H9 (cell line): ENCODE data around the gene TTC23L. TPM values are rescaled to one million over a fixed set of nuclear protein-coding genes. Genes with fewer than 3 reads are reported as not detected.

Experiments
- DNase-seq: peaks from one replicate; pipeline ENCODE4 v3.0.0-alpha.2; 2017
- H2AFZ ChIP-seq: one replicate; pipeline ENCODE4 v1.6.1; 2013; ENCODE audit warnings: mild to moderate bottlenecking, low read length, control low read depth, moderate library complexity
- H2AK5ac ChIP-seq: 2 replicates; pipeline ENCODE4 v1.6.1; 2013; ENCODE audit warnings: low read length, control low read depth, mixed read lengths; ENCODE audit not compliant: insufficient read length
- H2BK120ac ChIP-seq: one replicate; pipeline ENCODE4 v1.6.1; 2013; ENCODE audit warnings: low read depth, mild to moderate bottlenecking, low read length, control low read depth, inconsistent platforms; ENCODE audit not compliant: poor library complexity, severe bottlenecking
- H2BK12ac ChIP-seq: 2 replicates; pipeline ENCODE4 v1.6.1; 2013; ENCODE audit warnings: low read length, control low read depth, mixed read lengths, low read depth; ENCODE audit not compliant: insufficient read length
- H2BK15ac ChIP-seq: 2 replicates; pipeline ENCODE4 v1.6.1; 2013; ENCODE audit warnings: low read depth, low read length, control low read depth
- H2BK20ac ChIP-seq: one replicate; pipeline ENCODE4 v1.6.1; 2013; ENCODE audit warnings: low read depth, mild to moderate bottlenecking, low read length, control low read depth, inconsistent platforms; ENCODE audit not compliant: poor library complexity, severe bottlenecking
- H2BK5ac ChIP-seq: 2 replicates; pipeline ENCODE4 v1.6.1; 2013; ENCODE audit warnings: low read length, control low read depth, mixed read lengths; ENCODE audit not compliant: insufficient read length
- H3K14ac ChIP-seq: 2 replicates; pipeline ENCODE4 v1.6.1; 2013; ENCODE audit warnings: low read length, control low read depth; ENCODE audit not compliant: insufficient read depth
- H3K18ac ChIP-seq: 2 replicates; pipeline ENCODE4 v1.6.1; 2013; ENCODE audit warnings: low read depth, mild to moderate bottlenecking, mixed read lengths, low read length, control low read depth; ENCODE audit not compliant: insufficient read length
- H3K23ac ChIP-seq: 2 replicates; pipeline ENCODE4 v1.6.1; 2013; ENCODE audit warnings: low read length, control low read depth, mixed read lengths, low read depth; ENCODE audit not compliant: insufficient read length
- H3K23me2 ChIP-seq: 2 replicates; pipeline ENCODE4 v1.6.1; 2013; ENCODE audit warnings: low read depth, mild to moderate bottlenecking, mixed read lengths, low read length, control low read depth; ENCODE audit not compliant: insufficient read length, poor library complexity, severe bottlenecking
- H3K27ac ChIP-seq: 2 replicates; pipeline ENCODE4 v1.5.1; 2013; ENCODE audit warnings: low read length, control low read depth, mixed read lengths, low read depth; ENCODE audit not compliant: insufficient read length
- H3K27me3 ChIP-seq: 2 replicates; pipeline ENCODE4 v1.6.1; 2013; ENCODE audit warnings: low read length, control low read depth, inconsistent platforms; ENCODE audit not compliant: insufficient read depth
- H3K4ac ChIP-seq: 2 replicates; pipeline ENCODE4 v1.6.1; 2013; ENCODE audit warnings: low read depth, mild to moderate bottlenecking, control low read depth, inconsistent platforms, low read length, moderate library complexity
- H3K4me1 ChIP-seq: 2 replicates; pipeline ENCODE4 v1.6.1; 2013; ENCODE audit warnings: low read length, control low read depth, inconsistent platforms; ENCODE audit not compliant: insufficient read depth
- H3K4me2 ChIP-seq: 2 replicates; pipeline ENCODE4 v1.6.1; 2013; ENCODE audit warnings: low read length, control low read depth, mixed read lengths; ENCODE audit not compliant: insufficient read length, insufficient read depth
- H3K56ac ChIP-seq: 2 replicates; pipeline ENCODE4 v1.6.1; 2013; ENCODE audit warnings: low read depth, mild to moderate bottlenecking, mixed read lengths, low read length, control low read depth; ENCODE audit not compliant: insufficient read length
- H3K79me1 ChIP-seq: 2 replicates; pipeline ENCODE4 v1.6.1; 2013; ENCODE audit warnings: low read depth, mild to moderate bottlenecking, moderate library complexity, low read length, control low read depth, inconsistent platforms; ENCODE audit not compliant: insufficient read depth, poor library complexity, severe bottlenecking
- H3K79me2 ChIP-seq: 2 replicates; pipeline ENCODE4 v1.6.1; 2013; ENCODE audit warnings: low read length, control low read depth, inconsistent platforms; ENCODE audit not compliant: insufficient read depth
- H3K9ac ChIP-seq: 2 replicates; pipeline ENCODE4 v1.6.1; 2013; ENCODE audit warnings: low read length, control low read depth, mixed read lengths; ENCODE audit not compliant: insufficient read length; ENCODE audit errors: extremely low read depth
- H3K9me3 ChIP-seq: one replicate; pipeline ENCODE4 v1.6.1; 2013; ENCODE audit warnings: low read depth, low read length, inconsistent platforms; ENCODE audit not compliant: control insufficient read depth
- H3T11ph ChIP-seq: one replicate; pipeline ENCODE4 v1.6.1; 2013; ENCODE audit warnings: mild to moderate bottlenecking, low read length, control low read depth, inconsistent platforms
- H4K20me1 ChIP-seq: one replicate; pipeline ENCODE4 v1.6.1; 2013; ENCODE audit not compliant: control insufficient read depth, insufficient read length, insufficient read depth
- H4K5ac ChIP-seq: 2 replicates; pipeline ENCODE4 v1.6.1; 2013; ENCODE audit warnings: low read depth, mild to moderate bottlenecking, mixed read lengths, low read length, control low read depth; ENCODE audit not compliant: insufficient read length
- H4K8ac ChIP-seq: replicated peaks from 2 replicates; pipeline ENCODE4 v1.6.1; 2013; ENCODE audit warnings: low read length, control low read depth, mixed read lengths, low read depth; ENCODE audit not compliant: insufficient read length
- H4K91ac ChIP-seq: 2 replicates; pipeline ENCODE4 v1.6.1; 2013; ENCODE audit warnings: low read depth, mild to moderate bottlenecking, moderate library complexity, mixed read lengths, low read length, control low read depth; ENCODE audit not compliant: insufficient read length
- H3K27ac Mint-ChIP-seq, 3 experiments: 2 replicates in 2 of 3; 3 replicates in 1 of 3; pipeline ENCODE4 v1.8.0; 2020 to 2021; ENCODE audit warnings: mixed read lengths in 3 of 3, mild to moderate bottlenecking in 1 of 3, moderate library complexity in 1 of 3
- H3K27me3 Mint-ChIP-seq: 2 replicates; pipeline ENCODE4 v1.8.0; 2021; ENCODE audit warnings: low read depth, mild to moderate bottlenecking, moderate library complexity, mixed read lengths
- H3K36me3 Mint-ChIP-seq, 3 experiments: 2 replicates in 2 of 3; 3 replicates in 1 of 3; pipeline ENCODE4 v1.8.0; 2020 to 2021; ENCODE audit warnings: low read depth in 3 of 3, mixed read lengths in 3 of 3; ENCODE audit not compliant: insufficient read depth in 1 of 3
- H3K4me1 Mint-ChIP-seq, 2 experiments: 2 replicates each; pipeline ENCODE4 v1.8.0; 2020; ENCODE audit warnings: mixed read lengths in 2 of 2
- H3K4me3 Mint-ChIP-seq, 2 experiments: 2 replicates in 1 of 2; 3 replicates in 1 of 2; pipeline ENCODE4 v1.8.0; 2020 to 2021; ENCODE audit warnings: mild to moderate bottlenecking in 2 of 2, mixed read lengths in 2 of 2, moderate library complexity in 1 of 2
- H3K9me3 Mint-ChIP-seq, 2 experiments: 2 replicates in 1 of 2; 3 replicates in 1 of 2; pipeline ENCODE4 v1.8.0; 2020; ENCODE audit warnings: mild to moderate bottlenecking in 2 of 2, mixed read lengths in 2 of 2, moderate library complexity in 1 of 2
- WGBS: extraction: QIAGEN DNeasy Blood & Tissue Kit; methylation state at CpG from one replicate; pipeline ENCODE4 v1.1.7; 2013; ENCODE audit warnings: missing lambda C conversion rate, low lambda C conversion rate, mixed read lengths; ENCODE audit not compliant: insufficient read length; ENCODE audit errors: extremely low coverage; 5-methylcytosine and 5-hydroxymethylcytosine counted together
- total RNA-seq: library from RNA; stranded (reverse); gene quantifications from 2 replicates; pipeline ENCODE4 v1.2.1, GENCODE V29; 2021
- TF ChIP-seq, protein P1 (sequence below): fragments of 200-600 bp; sonication (generic); conservative IDR thresholded peaks from 3 replicates; pipeline ENCODE4 v1.8.0; 2021; ENCODE audit warnings: antibody characterized with exemption, mild to moderate bottlenecking

Gene TTC23L
- total RNA-seq, 1 experiment from 2014 or later = 0.96 TPM

DNA sequence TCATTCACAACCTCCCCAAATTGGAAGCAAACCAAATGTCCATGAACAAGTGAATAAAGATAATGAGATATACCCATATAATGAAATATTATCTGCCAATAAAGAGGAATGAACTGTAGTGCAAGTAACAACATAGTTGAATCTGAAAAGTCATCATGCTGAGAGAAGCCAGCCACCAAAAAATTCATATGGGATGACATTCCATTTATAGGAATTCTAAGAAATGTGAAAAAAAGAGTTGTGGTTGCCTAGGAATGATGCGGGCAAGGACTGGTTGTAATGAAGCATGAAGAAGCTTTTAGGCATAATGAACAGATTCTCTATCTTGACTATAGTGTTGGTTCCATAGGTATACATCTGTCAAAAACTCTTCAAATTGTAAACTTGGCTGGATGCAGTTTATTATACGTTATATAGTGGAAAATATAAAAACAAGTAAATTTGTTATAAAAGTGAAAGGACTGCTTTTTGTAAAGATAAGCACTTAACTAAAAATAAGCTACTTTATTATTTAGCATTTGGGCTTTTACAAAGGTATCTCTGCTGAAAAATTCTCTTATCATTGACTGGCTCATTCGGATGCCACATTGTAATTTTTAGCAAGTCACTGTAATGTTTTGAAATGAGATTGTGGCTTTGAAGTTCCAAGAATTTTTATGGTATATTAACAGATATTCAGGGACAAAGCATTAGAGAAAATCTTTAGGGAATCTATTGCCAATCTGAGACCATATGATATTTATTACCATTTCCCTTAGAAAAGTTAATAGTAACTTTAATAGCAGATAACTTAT, 21.2 kb upstream of the TTC23L start:
- no peak overlapping the region for H3K14ac ChIP-seq
- Mint-ChIP-seq H3K4me3 (no peak overlapping the region), H3K4me1 (no peaks in the 10 kb centered on the region), H3K36me3 (peaks cover 21 to 50% (median 49%) of the 10 kb centered on the region in 3 experiments; a peak in 6 of 7 replicates), H3K27ac (no peak overlapping the region), H3K27me3 (no peaks in the 10 kb centered on the region), H3K9me3 (no peaks in the 10 kb centered on the region)
- H3K27me3 ChIP-seq = no peaks in the 10 kb centered on the region
- no peak overlapping the region for H2AK5ac ChIP-seq
- H3K4me1 ChIP-seq = no peaks in the 10 kb centered on the region
- no peaks in the 10 kb centered on the region for H4K20me1 ChIP-seq
- no peak overlapping the region for H4K8ac ChIP-seq
- no peaks in the 10 kb centered on the region for H3K23me2 ChIP-seq
- TF ChIP-seq, protein P1, sequence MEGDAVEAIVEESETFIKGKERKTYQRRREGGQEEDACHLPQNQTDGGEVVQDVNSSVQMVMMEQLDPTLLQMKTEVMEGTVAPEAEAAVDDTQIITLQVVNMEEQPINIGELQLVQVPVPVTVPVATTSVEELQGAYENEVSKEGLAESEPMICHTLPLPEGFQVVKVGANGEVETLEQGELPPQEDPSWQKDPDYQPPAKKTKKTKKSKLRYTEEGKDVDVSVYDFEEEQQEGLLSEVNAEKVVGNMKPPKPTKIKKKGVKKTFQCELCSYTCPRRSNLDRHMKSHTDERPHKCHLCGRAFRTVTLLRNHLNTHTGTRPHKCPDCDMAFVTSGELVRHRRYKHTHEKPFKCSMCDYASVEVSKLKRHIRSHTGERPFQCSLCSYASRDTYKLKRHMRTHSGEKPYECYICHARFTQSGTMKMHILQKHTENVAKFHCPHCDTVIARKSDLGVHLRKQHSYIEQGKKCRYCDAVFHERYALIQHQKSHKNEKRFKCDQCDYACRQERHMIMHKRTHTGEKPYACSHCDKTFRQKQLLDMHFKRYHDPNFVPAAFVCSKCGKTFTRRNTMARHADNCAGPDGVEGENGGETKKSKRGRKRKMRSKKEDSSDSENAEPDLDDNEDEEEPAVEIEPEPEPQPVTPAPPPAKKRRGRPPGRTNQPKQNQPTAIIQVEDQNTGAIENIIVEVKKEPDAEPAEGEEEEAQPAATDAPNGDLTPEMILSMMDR = no peak
- H3K79me1 ChIP-seq = no peaks in the 10 kb centered on the region
- no peak for DNase-seq
- H2BK120ac ChIP-seq = no peak overlapping the region
- H3K4me2 ChIP-seq = no peak overlapping the region
- H2BK5ac ChIP-seq = no peak overlapping the region
- H4K5ac ChIP-seq = no peak overlapping the region
- H3K4ac ChIP-seq = no peak overlapping the region
- no CpG with 5 or more reads among the region's 3 CpGs for WGBS
- no peaks in the 10 kb centered on the region for H3K79me2 ChIP-seq
- H2BK12ac ChIP-seq = no peak overlapping the region
- H2BK20ac ChIP-seq = no peak overlapping the region
- no peak overlapping the region for H3T11ph ChIP-seq
- no peak overlapping the region for H3K23ac ChIP-seq
- no peaks in the 10 kb centered on the region for H3K9me3 ChIP-seq
- no peak overlapping the region for H2AFZ ChIP-seq
- H3K18ac ChIP-seq = no peak overlapping the region
- no peak overlapping the region for H2BK15ac ChIP-seq
- no peak overlapping the region for H4K91ac ChIP-seq
- no peak overlapping the region for H3K27ac ChIP-seq
- H3K56ac ChIP-seq = no peak overlapping the region
- H3K9ac ChIP-seq = no peak overlapping the region
